CD4-positive, alpha-beta T cell (primary cell): Measurements from ENCODE around the gene ALX3. TPM values are rescaled to one million over a fixed set of nuclear protein-coding genes. Genes with fewer than 3 reads are reported as not detected.

Experiments
- ATAC-seq: fragments of 200-7000 bp; cut with Tn5 transposase; one replicate; pipeline ENCODE4 v1.10.0; 2022; ENCODE audit warnings: mild to moderate bottlenecking; ENCODE audit not compliant: poor library complexity
- CTCF ChIA-PET: fragments of 350-600 bp; sonication (Branson Sonifier 250); formaldehyde crosslinking; loops from one replicate; lab custom pipeline; 2021; ENCODE audit warnings: antibody characterized with exemption, inconsistent platforms; lab: Charles Lee
- POLR2A ChIA-PET: fragments of 350-600 bp; sonication (Branson Sonifier 250); formaldehyde crosslinking; loops from one replicate; lab custom pipeline; 2021; ENCODE audit warnings: antibody characterized with exemption, inconsistent platforms; lab: Charles Lee
- DNase-seq, 14 experiments: peaks; one replicate each; pipeline ENCODE4 v3.0.0-alpha.2; 2013 to 2020; ENCODE audit warnings: mixed read lengths in 2 of 14
- H3K27ac ChIP-seq, 2 donors: one replicate each; pipeline versions ENCODE4 v1.5.1 to v1.7.0; 2013; ENCODE audit warnings: low read length in 2 of 2, low read depth in 1 of 2, mild to moderate bottlenecking in 1 of 2
- H3K27me3 ChIP-seq, 2 experiments: 1 replicate in 1 of 2; 2 replicates in 1 of 2; pipeline versions ENCODE4 v1.6.1 to v1.7.0; 2013; ENCODE audit warnings: low read length in 2 of 2, control low read depth in 1 of 2, mild to moderate bottlenecking in 1 of 2, moderate library complexity in 1 of 2; ENCODE audit not compliant: insufficient read depth in 2 of 2, control insufficient read depth in 1 of 2
- H3K36me3 ChIP-seq: one replicate; pipeline ENCODE4 v1.6.1; 2013; ENCODE audit warnings: low read length, control low read depth; ENCODE audit not compliant: insufficient read depth
- H3K4me1 ChIP-seq: one replicate; pipeline ENCODE4 v1.6.1; 2013; ENCODE audit warnings: low read length, control low read depth; ENCODE audit not compliant: insufficient read depth
- H3K4me3 ChIP-seq: one replicate; pipeline ENCODE4 v1.5.1; 2013; ENCODE audit warnings: mild to moderate bottlenecking, low read length, moderate library complexity
- H3K9me3 ChIP-seq, 2 experiments: 1 replicate in 1 of 2; 2 replicates in 1 of 2; pipeline versions ENCODE4 v1.6.1 to v1.7.0; 2013; ENCODE audit warnings: low read length in 2 of 2, mild to moderate bottlenecking in 2 of 2, control low read depth in 1 of 2, moderate library complexity in 1 of 2; ENCODE audit not compliant: control insufficient read depth in 1 of 2, insufficient read depth in 1 of 2
- H3K27ac Mint-ChIP-seq: one replicate; pipeline ENCODE4 v1.8.0; 2020; ENCODE audit warnings: mixed read lengths
- H3K27me3 Mint-ChIP-seq: one replicate; pipeline ENCODE4 v1.8.0; 2021; ENCODE audit warnings: mixed read lengths
- H3K36me3 Mint-ChIP-seq: one replicate; pipeline ENCODE4 v1.8.0; 2021; ENCODE audit warnings: low read depth, mixed read lengths
- H3K4me1 Mint-ChIP-seq: one replicate; pipeline ENCODE4 v1.8.0; 2021; ENCODE audit warnings: low read depth, mixed read lengths
- H3K4me3 Mint-ChIP-seq: one replicate; pipeline ENCODE4 v1.8.0; 2020; ENCODE audit warnings: mild to moderate bottlenecking, mixed read lengths
- H3K9me3 Mint-ChIP-seq: one replicate; pipeline ENCODE4 v1.8.0; 2020; ENCODE audit warnings: mixed read lengths
- intact Hi-C, 2 experiments: fragments of 100-400 bp; cut with DNase I in 1 of 2; cut with micrococcal nuclease in 1 of 2; formaldehyde crosslinking; loops; one replicate each; pipeline versions ENCODE4 v1.15.1 to v1.9.0; 2023 to 2025; cut with DNase I, micrococcal nuclease
- total RNA-seq, 174 experiments: library from RNA in 2 of 174; stranded (reverse) in 2 of 174; gene quantifications; one replicate each; pipeline ENCODE4 v1.2.3 and lab custom pipeline; 2021 to 2026
- TF ChIP-seq, protein P1 (sequence below): fragments of 200-600 bp; IDR thresholded peaks from one replicate; pipeline ENCODE4 v1.8.0; 2022; ENCODE audit warnings: antibody characterized with exemption, mild to moderate bottlenecking

The ALX3 gene
- total RNA-seq, 2 experiments from 2014 or later, result not detected

DNA sequence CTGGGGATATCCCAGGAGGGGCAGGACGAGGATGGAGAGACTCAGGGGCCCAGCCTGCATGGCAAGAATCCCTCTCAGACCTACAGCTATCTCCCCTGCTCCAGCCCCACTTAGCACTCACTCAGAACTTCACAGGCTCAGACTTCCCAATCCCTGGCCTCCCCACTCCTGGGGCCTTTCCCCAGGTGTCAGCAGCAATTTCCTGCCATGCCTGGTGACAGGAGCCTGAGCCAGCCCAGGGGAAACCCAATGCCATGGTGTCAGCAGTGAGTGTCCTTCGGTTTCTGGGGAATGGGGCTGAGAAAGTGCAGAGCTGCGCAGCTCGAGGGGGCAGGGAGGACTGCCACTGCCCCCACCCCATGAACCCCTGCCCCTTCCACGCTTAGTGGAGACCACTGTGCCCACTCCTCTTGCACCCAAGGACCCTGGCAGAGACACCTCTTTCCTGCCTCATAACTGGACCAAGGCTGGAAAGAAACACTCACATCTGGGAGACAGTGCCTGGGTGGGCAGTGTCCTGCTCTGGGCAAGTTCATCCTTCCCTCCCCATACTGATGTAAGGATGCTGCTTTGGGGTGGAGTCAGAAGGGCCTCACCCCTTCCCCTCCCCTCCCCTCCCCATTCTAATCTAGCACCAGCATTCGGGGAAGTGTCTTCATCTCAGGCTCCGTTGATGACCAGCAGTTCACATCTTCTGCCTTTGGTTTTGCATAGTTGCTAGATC lies 24.6 kb upstream of the ALX3 start:
- Histone ChIP-seq H3K27me3 (peaks cover 7 to 9% of the 10 kb centered on the region in 2 experiments), H3K4me1 (no peaks in the 10 kb centered on the region), H3K9me3 (no peaks in the 10 kb centered on the region), H3K4me3 (no peak overlapping the region), H3K36me3 (no peaks in the 10 kb centered on the region), H3K27ac (no peak overlapping the region)
- DNase-seq (no peak), ATAC-seq (no peak)
- no peaks in the 10 kb centered on the region for H3K9me3 Mint-ChIP-seq
- CTCF ChIA-PET, result no interaction called here
- POLR2A ChIA-PET, result no interaction called here
- no peaks in the 10 kb centered on the region for H3K4me1 Mint-ChIP-seq
- H3K27me3 Mint-ChIP-seq, result peaks cover 19% of the 10 kb centered on the region
- H3K4me3 Mint-ChIP-seq, result no peak overlapping the region
- intact Hi-C loops, result no loop called here
- no peak overlapping the region for H3K27ac Mint-ChIP-seq
- TF ChIP-seq, protein P1, sequence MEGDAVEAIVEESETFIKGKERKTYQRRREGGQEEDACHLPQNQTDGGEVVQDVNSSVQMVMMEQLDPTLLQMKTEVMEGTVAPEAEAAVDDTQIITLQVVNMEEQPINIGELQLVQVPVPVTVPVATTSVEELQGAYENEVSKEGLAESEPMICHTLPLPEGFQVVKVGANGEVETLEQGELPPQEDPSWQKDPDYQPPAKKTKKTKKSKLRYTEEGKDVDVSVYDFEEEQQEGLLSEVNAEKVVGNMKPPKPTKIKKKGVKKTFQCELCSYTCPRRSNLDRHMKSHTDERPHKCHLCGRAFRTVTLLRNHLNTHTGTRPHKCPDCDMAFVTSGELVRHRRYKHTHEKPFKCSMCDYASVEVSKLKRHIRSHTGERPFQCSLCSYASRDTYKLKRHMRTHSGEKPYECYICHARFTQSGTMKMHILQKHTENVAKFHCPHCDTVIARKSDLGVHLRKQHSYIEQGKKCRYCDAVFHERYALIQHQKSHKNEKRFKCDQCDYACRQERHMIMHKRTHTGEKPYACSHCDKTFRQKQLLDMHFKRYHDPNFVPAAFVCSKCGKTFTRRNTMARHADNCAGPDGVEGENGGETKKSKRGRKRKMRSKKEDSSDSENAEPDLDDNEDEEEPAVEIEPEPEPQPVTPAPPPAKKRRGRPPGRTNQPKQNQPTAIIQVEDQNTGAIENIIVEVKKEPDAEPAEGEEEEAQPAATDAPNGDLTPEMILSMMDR, result no peak
- H3K36me3 Mint-ChIP-seq, result no peaks in the 10 kb centered on the region

DNA sequence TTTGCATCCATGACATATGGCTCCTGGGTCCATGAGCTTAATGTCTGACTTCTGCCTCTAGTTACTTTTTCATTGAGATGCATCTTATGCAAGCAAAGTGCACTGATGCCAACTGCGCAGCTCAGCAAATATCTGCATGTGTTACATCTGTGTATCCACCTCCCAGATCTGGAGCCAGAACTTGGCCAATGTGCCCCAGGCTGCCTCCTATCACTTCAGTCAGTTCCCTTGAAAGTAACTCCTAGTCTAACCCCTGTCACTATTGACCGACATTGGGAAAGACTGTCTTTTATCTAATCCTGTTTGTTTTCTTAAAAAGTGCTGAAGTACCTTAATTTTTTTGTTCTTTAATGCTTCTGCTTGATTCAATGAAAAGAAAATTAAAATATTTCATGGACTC lies 22.5 kb upstream of the ALX3 start:
- no peak overlapping the region for H3K4me3 ChIP-seq
- no peak for ATAC-seq
- H3K36me3 ChIP-seq, result no peaks in the 10 kb centered on the region
- Mint-ChIP-seq H3K27ac (no peak overlapping the region), H3K9me3 (no peaks in the 10 kb centered on the region), H3K36me3 (no peaks in the 10 kb centered on the region), H3K27me3 (peaks cover 25% of the 10 kb centered on the region), H3K4me3 (no peak overlapping the region), H3K4me1 (no peaks in the 10 kb centered on the region)
- ChIA-PET CTCF (interaction anchor here (1.1 kb wide), 1 partner anchor 11 kb away, joined by 3 read pairs; no protein-coding TSS in a partner anchor), POLR2A (no interaction called here)
- H3K4me1 ChIP-seq, result no peaks in the 10 kb centered on the region
- intact Hi-C loops, result no loop called here
- no peak overlapping the region for H3K27ac ChIP-seq
- H3K9me3 ChIP-seq, result peaks cover 0 to 5% of the 10 kb centered on the region in 2 experiments
- H3K27me3 ChIP-seq, result peaks cover 5 to 12% of the 10 kb centered on the region in 2 experiments
- TF ChIP-seq, protein P1, result no peak
- no peak for DNase-seq

DNA sequence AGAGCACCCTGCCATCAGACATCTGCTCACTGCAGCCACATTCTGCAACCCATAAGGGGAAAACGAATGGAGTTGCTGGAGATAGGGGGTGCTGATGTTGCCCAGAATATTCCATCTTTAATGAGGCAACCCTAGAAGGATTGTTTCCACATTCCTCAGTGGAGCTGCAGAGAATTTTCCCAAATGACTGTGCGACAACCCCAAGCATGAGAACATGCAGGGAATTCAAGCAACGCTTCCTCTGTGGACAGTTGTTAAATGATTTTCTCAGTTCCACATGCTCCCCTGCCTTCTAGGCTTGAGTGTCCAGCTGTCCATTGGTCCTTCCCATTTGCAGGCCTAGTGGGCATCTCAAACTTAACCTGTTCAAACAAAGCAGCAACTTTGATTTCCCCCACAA lies 21.3 kb upstream of the ALX3 start:
- Mint-ChIP-seq H3K9me3 (no peaks in the 10 kb centered on the region), H3K27me3 (peaks cover 34% of the 10 kb centered on the region), H3K27ac (no peak overlapping the region), H3K36me3 (no peaks in the 10 kb centered on the region), H3K4me1 (no peaks in the 10 kb centered on the region), H3K4me3 (no peak overlapping the region)
- CTCF ChIA-PET, result interaction anchor here (0.7 to 1.5 kb wide), 2 partner anchors 14 to 32 kb away, joined by 3 to 10 read pairs; no protein-coding TSS in a partner anchor
- no peaks in the 10 kb centered on the region for H3K36me3 ChIP-seq
- no peak overlapping the region for H3K27ac ChIP-seq
- ATAC-seq (no peak), DNase-seq (no peak)
- TF ChIP-seq, protein P1, result no peak
- no peaks in the 10 kb centered on the region for H3K4me1 ChIP-seq
- POLR2A ChIA-PET, result no interaction called here
- no peak overlapping the region for H3K4me3 ChIP-seq
- peaks cover 4 to 15% of the 10 kb centered on the region in 2 experiments for H3K27me3 ChIP-seq
- H3K9me3 ChIP-seq, result peaks cover 0 to 5% of the 10 kb centered on the region in 2 experiments
- intact Hi-C loops, result no loop called here
